ENCODE measurements around the gene GIGYF2.

DNA sequence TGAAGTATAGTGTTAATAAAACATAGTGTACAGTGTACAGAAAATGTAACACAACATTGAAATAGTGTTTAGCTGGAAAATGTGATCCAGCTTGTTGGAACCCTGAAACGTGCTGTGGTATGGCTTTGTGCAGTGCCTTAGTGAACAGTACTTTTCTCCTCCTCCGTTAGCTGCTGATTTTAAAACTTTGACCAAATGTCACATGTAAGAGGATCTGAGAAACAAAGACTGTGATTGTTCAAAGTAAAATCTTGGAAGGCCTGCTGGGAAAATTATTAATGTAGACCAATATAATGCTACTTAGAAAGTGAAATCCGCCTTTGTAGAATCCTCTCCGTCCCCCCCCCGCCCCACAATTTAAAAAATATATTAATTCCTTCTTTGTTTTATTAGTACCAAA, 80.1 kb downstream of the GIGYF2 start:
- TF ChIP-seq POLR2AphosphoS5 (IDR thresholded peaks at IDR 0.05; ENCODE audit: low read depth, low read length) (no peak), SIN3A (IDR thresholded peaks at IDR 0.05; ENCODE audit: borderline replicate concordance, insufficient read depth, low read length) (no peak), TAF1 (IDR thresholded peaks at IDR 0.05; ENCODE audit: borderline replicate concordance, insufficient read depth, low read length) (no peak)
- TF ChIP-seq, protein P1, sequence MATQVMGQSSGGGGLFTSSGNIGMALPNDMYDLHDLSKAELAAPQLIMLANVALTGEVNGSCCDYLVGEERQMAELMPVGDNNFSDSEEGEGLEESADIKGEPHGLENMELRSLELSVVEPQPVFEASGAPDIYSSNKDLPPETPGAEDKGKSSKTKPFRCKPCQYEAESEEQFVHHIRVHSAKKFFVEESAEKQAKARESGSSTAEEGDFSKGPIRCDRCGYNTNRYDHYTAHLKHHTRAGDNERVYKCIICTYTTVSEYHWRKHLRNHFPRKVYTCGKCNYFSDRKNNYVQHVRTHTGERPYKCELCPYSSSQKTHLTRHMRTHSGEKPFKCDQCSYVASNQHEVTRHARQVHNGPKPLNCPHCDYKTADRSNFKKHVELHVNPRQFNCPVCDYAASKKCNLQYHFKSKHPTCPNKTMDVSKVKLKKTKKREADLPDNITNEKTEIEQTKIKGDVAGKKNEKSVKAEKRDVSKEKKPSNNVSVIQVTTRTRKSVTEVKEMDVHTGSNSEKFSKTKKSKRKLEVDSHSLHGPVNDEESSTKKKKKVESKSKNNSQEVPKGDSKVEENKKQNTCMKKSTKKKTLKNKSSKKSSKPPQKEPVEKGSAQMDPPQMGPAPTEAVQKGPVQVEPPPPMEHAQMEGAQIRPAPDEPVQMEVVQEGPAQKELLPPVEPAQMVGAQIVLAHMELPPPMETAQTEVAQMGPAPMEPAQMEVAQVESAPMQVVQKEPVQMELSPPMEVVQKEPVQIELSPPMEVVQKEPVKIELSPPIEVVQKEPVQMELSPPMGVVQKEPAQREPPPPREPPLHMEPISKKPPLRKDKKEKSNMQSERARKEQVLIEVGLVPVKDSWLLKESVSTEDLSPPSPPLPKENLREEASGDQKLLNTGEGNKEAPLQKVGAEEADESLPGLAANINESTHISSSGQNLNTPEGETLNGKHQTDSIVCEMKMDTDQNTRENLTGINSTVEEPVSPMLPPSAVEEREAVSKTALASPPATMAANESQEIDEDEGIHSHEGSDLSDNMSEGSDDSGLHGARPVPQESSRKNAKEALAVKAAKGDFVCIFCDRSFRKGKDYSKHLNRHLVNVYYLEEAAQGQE (IDR thresholded peaks at IDR 0.05; ENCODE audit: insufficient read depth in 1 of 2, low read depth in 2 of 2, low read length in 2 of 2), result no peak

Measured in PFSK-1 (cell line).